H1 (cell line): ENCODE data around the gene ABCD4. TPM values are rescaled to one million over a fixed set of nuclear protein-coding genes. Genes with fewer than 3 reads are reported as not detected.
A peak's percentile ranks its signal among the peaks of the same experiment; 100 is the strongest.

Experiments
- CTCF ChIA-PET: fragments of 300-600 bp; sonication (Branson Sonifier 250); formaldehyde crosslinking; loops from one replicate; lab custom pipeline; 2021; ENCODE audit not compliant: partially characterized antibody; lab: Charles Lee
- POLR2A ChIA-PET: fragments of 300-600 bp; sonication (Branson Sonifier 250); formaldehyde crosslinking; loops from one replicate; lab custom pipeline; 2021; ENCODE audit warnings: inconsistent platforms; ENCODE audit not compliant: partially characterized antibody; lab: Charles Lee
- DNase-seq, 2 experiments: peaks; one replicate each; pipeline versions ENCODE4 v3.0.0 to v3.0.0-alpha.2; 2010 to 2022; ENCODE audit warnings: low spot score in 2 of 2, low read depth in 1 of 2, mixed read lengths in 1 of 2
- FAIRE-seq: peaks from 2 replicates; lab custom pipeline; 2011; peaks lifted over from hg19 to GRCh38; lab: Jason Lieb, UNC
- H2AFZ ChIP-seq: 2 replicates; pipeline ENCODE4 v1.8.1; 2012; ENCODE audit warnings: low read length, inconsistent platforms
- H2AK5ac ChIP-seq: 2 replicates; pipeline ENCODE4 v1.6.1; 2013; ENCODE audit warnings: low read depth, low read length
- H2BK120ac ChIP-seq: replicated peaks from 2 replicates; pipeline ENCODE3; 2013; ENCODE audit warnings: low read depth, low read length, inconsistent platforms
- H2BK12ac ChIP-seq: 2 replicates; pipeline ENCODE4 v1.6.1; 2013; ENCODE audit warnings: low read depth, low read length
- H2BK15ac ChIP-seq: 2 replicates; pipeline ENCODE4 v1.6.1; 2013; ENCODE audit warnings: low read length
- H2BK20ac ChIP-seq: 2 replicates; pipeline ENCODE4 v1.6.1; 2013; ENCODE audit warnings: low read length
- H2BK5ac ChIP-seq: 2 replicates; pipeline ENCODE4 v1.6.1; 2013; ENCODE audit warnings: low read depth, low read length
- H3K14ac ChIP-seq: 2 replicates; pipeline ENCODE4 v1.6.1; 2013; ENCODE audit warnings: inconsistent platforms; ENCODE audit not compliant: insufficient read length
- H3K18ac ChIP-seq: 2 replicates; pipeline ENCODE4 v1.6.1; 2013; ENCODE audit warnings: low read length; ENCODE audit errors: extremely low read depth
- H3K23ac ChIP-seq: 2 replicates; pipeline ENCODE4 v1.6.1; 2013; ENCODE audit warnings: inconsistent platforms; ENCODE audit not compliant: insufficient read length
- H3K23me2 ChIP-seq: 2 replicates; pipeline ENCODE4 v1.6.1; 2013; ENCODE audit warnings: low read depth, low read length
- H3K27ac ChIP-seq: 2 replicates; pipeline ENCODE4 v1.6.1; 2011; ENCODE audit warnings: low read depth, low read length, inconsistent platforms
- H3K27me3 ChIP-seq, 4 experiments: replicated peaks in 1 of 4; 1 replicate in 1 of 4; 2 replicates in 3 of 4; pipeline versions ENCODE4 v1.6.1 to v1.8.1; 2011 to 2013; ENCODE audit warnings: low read length in 3 of 4, mild to moderate bottlenecking in 3 of 4, inconsistent platforms in 2 of 4, mixed read lengths in 2 of 4, moderate library complexity in 1 of 4; ENCODE audit not compliant: control insufficient read depth in 3 of 4, insufficient read depth in 3 of 4; ENCODE audit errors: extremely low read depth in 1 of 4
- H3K36me3 ChIP-seq, 4 experiments: 2 replicates each; pipeline versions ENCODE4 v1.6.1 to v1.8.1; 2011 to 2013; ENCODE audit warnings: mild to moderate bottlenecking in 4 of 4, low read length in 3 of 4, moderate library complexity in 2 of 4, control low read depth in 1 of 4, inconsistent platforms in 1 of 4; ENCODE audit not compliant: insufficient read depth in 4 of 4, control insufficient read depth in 2 of 4
- H3K4ac ChIP-seq: replicated peaks from 2 replicates; pipeline ENCODE3; 2013; ENCODE audit warnings: low read length, low read depth, mixed read lengths, inconsistent platforms; ENCODE audit not compliant: insufficient read length
- H3K4me1 ChIP-seq, 4 experiments: replicated peaks in 1 of 4; 1 replicate in 1 of 4; 2 replicates in 3 of 4; pipeline versions ENCODE4 v1.6.1 to v1.8.1; 2011 to 2013; ENCODE audit warnings: low read length in 3 of 4, inconsistent platforms in 2 of 4, mixed read lengths in 1 of 4; ENCODE audit not compliant: insufficient read depth in 4 of 4, control insufficient read depth in 3 of 4
- H3K4me2 ChIP-seq, 2 experiments: 2 replicates each; pipeline versions ENCODE4 v1.6.1 to v1.8.1; 2011 to 2013; ENCODE audit warnings: low read depth in 2 of 2, low read length in 2 of 2, control low read depth in 1 of 2, inconsistent platforms in 1 of 2, mild to moderate bottlenecking in 1 of 2; ENCODE audit not compliant: insufficient read depth in 1 of 2
- H3K4me3 ChIP-seq, 4 experiments: fragments of 200-600, 300-600 bp in 1 of 4; sonication (generic), shearing (Covaris generic), sonication (Bioruptor Twin) in 1 of 4; 2 replicates each; pipeline versions ENCODE4 v1.5.1 to v1.8.1; 2011 to 2016; ENCODE audit warnings: low read length in 4 of 4, low read depth in 3 of 4, control low read depth in 2 of 4, inconsistent platforms in 2 of 4, mild to moderate bottlenecking in 2 of 4, mixed read lengths in 1 of 4, moderate library complexity in 1 of 4; ENCODE audit not compliant: insufficient read depth in 2 of 4; ENCODE audit errors: extremely low read depth in 1 of 4
- H3K56ac ChIP-seq: replicated peaks from 2 replicates; pipeline ENCODE3; 2013; ENCODE audit warnings: low read depth, mild to moderate bottlenecking, mixed read lengths, low read length, inconsistent platforms; ENCODE audit not compliant: insufficient read length
- H3K79me1 ChIP-seq: 2 replicates; pipeline ENCODE4 v1.6.1; 2013; ENCODE audit warnings: low read depth, low read length, control low read depth
- H3K79me2 ChIP-seq, 2 experiments: 2 replicates each; pipeline versions ENCODE4 v1.6.1 to v1.8.1; 2012 to 2013; ENCODE audit warnings: low read length in 2 of 2, mild to moderate bottlenecking in 2 of 2, inconsistent platforms in 1 of 2; ENCODE audit not compliant: insufficient read depth in 2 of 2, control insufficient read depth in 1 of 2
- H3K9ac ChIP-seq, 4 experiments: replicated peaks in 1 of 4; 1 replicate in 1 of 4; 2 replicates in 3 of 4; pipeline versions ENCODE4 v1.6.1 to v1.8.1; 2011 to 2013; ENCODE audit warnings: low read depth in 3 of 4, low read length in 3 of 4, control low read depth in 2 of 4, mild to moderate bottlenecking in 2 of 4, moderate library complexity in 2 of 4, inconsistent platforms in 1 of 4; ENCODE audit errors: extremely low read depth in 1 of 4
- H3K9me3 ChIP-seq, 2 experiments: 2 replicates each; pipeline versions ENCODE4 v1.6.1 to v1.8.1; 2012 to 2013; ENCODE audit warnings: mild to moderate bottlenecking in 2 of 2, moderate library complexity in 2 of 2, control low read depth in 1 of 2, inconsistent platforms in 1 of 2, low read depth in 1 of 2, low read length in 1 of 2, mixed read lengths in 1 of 2; ENCODE audit not compliant: insufficient read depth in 2 of 2
- H4K20me1 ChIP-seq, 2 experiments: replicated peaks in 1 of 2; 2 replicates each; pipeline versions ENCODE3 to v1.8.1; 2011 to 2013; ENCODE audit warnings: inconsistent platforms in 2 of 2, low read length in 2 of 2, mild to moderate bottlenecking in 1 of 2; ENCODE audit not compliant: insufficient read depth in 2 of 2, control insufficient read depth in 1 of 2
- H4K5ac ChIP-seq: 2 replicates; pipeline ENCODE4 v1.6.1; 2013; ENCODE audit warnings: low read length, low read depth, mixed read lengths, inconsistent platforms; ENCODE audit not compliant: insufficient read length
- H4K8ac ChIP-seq: 2 replicates; pipeline ENCODE4 v1.8.0; 2013; ENCODE audit warnings: mild to moderate bottlenecking, moderate library complexity, low read length, inconsistent platforms; ENCODE audit not compliant: insufficient read depth; ENCODE audit errors: extremely low read depth
- H4K91ac ChIP-seq: replicated peaks from 2 replicates; pipeline ENCODE3; 2013; ENCODE audit warnings: low read length, mixed read lengths, inconsistent platforms; ENCODE audit not compliant: insufficient read length
- CREB1 ChIP-seq: IDR thresholded peaks from 2 replicates; pipeline ENCODE4 v1.6.1; 2012; ENCODE audit warnings: inconsistent platforms
- HDAC6 ChIP-seq: IDR thresholded peaks from one replicate; pipeline ENCODE4 v1.7.1; 2012; ENCODE audit warnings: low read depth, mild to moderate bottlenecking, inconsistent platforms, low read length, moderate library complexity
- JUN ChIP-seq: IDR thresholded peaks from 2 replicates; pipeline ENCODE4 v1.6.1; 2011; ENCODE audit warnings: low read depth, mild to moderate bottlenecking, improper control_type of control experiment, low read length
- NANOG ChIP-seq: IDR thresholded peaks from 2 replicates; pipeline ENCODE4 v1.6.1; 2011; ENCODE audit warnings: low read length, low read depth, mild to moderate bottlenecking, inconsistent platforms; ENCODE audit not compliant: insufficient read depth, poor library complexity, severe bottlenecking
- POLR2AphosphoS5 ChIP-seq: IDR thresholded peaks from 2 replicates; pipeline ENCODE4 v1.6.1; 2011; ENCODE audit warnings: low read depth, low read length
- POU5F1 ChIP-seq: IDR thresholded peaks from 2 replicates; pipeline ENCODE4 v1.6.1; 2011; ENCODE audit warnings: low read depth, mild to moderate bottlenecking, low read length, moderate library complexity
- SIRT6 ChIP-seq: IDR thresholded peaks from one replicate; pipeline ENCODE4 v1.7.1; 2012; ENCODE audit warnings: low read length, inconsistent platforms
- SRF ChIP-seq: IDR thresholded peaks from 2 replicates; pipeline ENCODE4 v1.6.1; 2011; ENCODE audit warnings: mild to moderate bottlenecking, low read depth, low read length, moderate library complexity
- TAF1 ChIP-seq: IDR thresholded peaks from 2 replicates; pipeline ENCODE4 v1.6.1; 2011; ENCODE audit warnings: mild to moderate bottlenecking, low read depth, low read length
- TEAD4 ChIP-seq: IDR thresholded peaks from 2 replicates; pipeline ENCODE4 v1.6.1; 2012; ENCODE audit warnings: low read depth, low read length, inconsistent platforms, mixed read lengths
- ZNF274 ChIP-seq: IDR thresholded peaks from 2 replicates; pipeline ENCODE4 v1.7.0; 2012; ENCODE audit warnings: low read length, borderline replicate concordance; ENCODE audit errors: extremely low read depth
- WGBS, 2 experiments: shearing (Covaris generic) in 1 of 2; methylation state at CpG; one replicate each; pipeline versions ENCODE4 v1.1.6 to v1.1.7; 2013 to 2015; ENCODE audit warnings: low lambda C conversion rate in 2 of 2, mixed read lengths in 2 of 2, inconsistent platforms in 1 of 2, low coverage in 1 of 2, missing lambda C conversion rate in 1 of 2; ENCODE audit not compliant: insufficient replicate concordance in 2 of 2, insufficient coverage in 1 of 2, insufficient read length in 1 of 2; ENCODE audit errors: extremely low coverage in 1 of 2, missing lambda C conversion rate in 1 of 2; 5-methylcytosine and 5-hydroxymethylcytosine counted together
- polyA plus RNA-seq, 7 experiments: library from polyadenylated mRNA; depleted of rRNA in 3 of 7; stranded (reverse) in 5 of 7; unstranded in 2 of 7; fragments of >200 nt in 5 of 7; fragments of 200-250 nt in 2 of 7; gene quantifications; 1 replicate in 5 of 7; 2 replicates in 1 of 7; 4 replicates in 1 of 7; pipeline versions ENCODE4 v1.2.1 to v1.2.3, GENCODE V29; 2011 to 2013; ENCODE audit warnings: missing spikeins in 2 of 7, mixed read lengths in 2 of 7
- total RNA-seq: library from RNA; stranded (reverse); fragmentation: NEBNext Ultra II Directional; extraction: Animal tissue kit (Norgen Biotek cat#: 25700); gene quantifications from 2 replicates; pipeline ENCODE4 v1.2.1, GENCODE V29; 2021
- TF ChIP-seq, protein P1 (sequence below): IDR thresholded peaks from 2 replicates; pipeline ENCODE4 v1.6.1; 2012; ENCODE audit warnings: low read length, inconsistent platforms

The ABCD4 gene
- total and polyA plus RNA-seq, 2 of the 8 experiments (the other 6 are each of a cell fraction or from before 2014, with no cell fraction given): 47.9 to 97.7 TPM

GRCh38 chr14:74301594-74302151 lies 1.1 kb downstream of the ABCD4 start:
- no peak overlapping the region for H2BK5ac ChIP-seq
- H3K4me2 ChIP-seq: peak overlapping the region; percentile 75 to 87
- H3K36me3 ChIP-seq: peaks cover 11 to 24% (median 20%) of the 10 kb centered on the region in 4 experiments; a peak in 7 of 8 replicates
- H3K79me1 ChIP-seq: peaks cover 6% of the 10 kb centered on the region; the same call in 1 of the 2 replicates
- H2BK120ac ChIP-seq: no peak overlapping the region
- H4K20me1 ChIP-seq: peaks cover 8 to 11% of the 10 kb centered on the region in 2 experiments
- H2BK12ac ChIP-seq: no peak overlapping the region; the same call in 1 of the 2 replicates
- H3K23me2 ChIP-seq: peaks cover 2% of the 10 kb centered on the region; the same call in 1 of the 2 replicates
- H3K14ac ChIP-seq: no peak overlapping the region
- FAIRE-seq (no peak), DNase-seq (no peak)
- H2AFZ ChIP-seq: no peak overlapping the region
- H3K4ac ChIP-seq: no peak overlapping the region
- H4K8ac ChIP-seq: peak overlapping the region; percentile 81; the same call in 1 of the 2 replicates
- H3K27ac ChIP-seq: no peak overlapping the region
- peak overlapping the region in 3 of 4 experiments; percentile 0 to 75 (median 29); a peak in 4 of 7 replicates for H3K9ac ChIP-seq
- H3K56ac ChIP-seq: no peak overlapping the region
- no peak overlapping the region for H4K5ac ChIP-seq
- ChIA-PET CTCF (interaction anchor here (0.5 to 15.9 kb wide), 16 partner anchors 5 to 176 kb away, joined by 3 to 214 read pairs (median 5); partner anchors contain the start of genes ABCD4 and VRTN), POLR2A (interaction anchor here (0.7 to 3.8 kb wide), 20 partner anchors 10 to 267 kb away, joined by 3 to 30 read pairs (median 4); partner anchors contain the start of gene VRTN)
- peak overlapping the region; percentile 76 to 99 (median 80); a peak in 7 of 8 replicates for H3K4me3 ChIP-seq
- no peak overlapping the region for H2BK15ac ChIP-seq
- H3K79me2 ChIP-seq: peaks cover 7 to 52% of the 10 kb centered on the region in 2 experiments; a peak in 3 of 4 replicates
- H3K18ac ChIP-seq: no peak overlapping the region
- no peaks in the 10 kb centered on the region for H3K4me1 ChIP-seq
- no peak overlapping the region for H2BK20ac ChIP-seq
- H3K9me3 ChIP-seq: no peaks in the 10 kb centered on the region
- H3K23ac ChIP-seq: no peak overlapping the region
- no peaks in the 10 kb centered on the region for H3K27me3 ChIP-seq
- WGBS, 2 experiments: 39% methylated on average over 22 of the region's 22 CpGs; no CpG with 5 or more reads in 1 of the 2 experiments
- peak overlapping the region; percentile 18 for H4K91ac ChIP-seq
- H2AK5ac ChIP-seq: no peak overlapping the region
- no peak for TF ChIP-seq ZNF274
- no peak for TF ChIP-seq POU5F1
- TF ChIP-seq, protein P1, sequence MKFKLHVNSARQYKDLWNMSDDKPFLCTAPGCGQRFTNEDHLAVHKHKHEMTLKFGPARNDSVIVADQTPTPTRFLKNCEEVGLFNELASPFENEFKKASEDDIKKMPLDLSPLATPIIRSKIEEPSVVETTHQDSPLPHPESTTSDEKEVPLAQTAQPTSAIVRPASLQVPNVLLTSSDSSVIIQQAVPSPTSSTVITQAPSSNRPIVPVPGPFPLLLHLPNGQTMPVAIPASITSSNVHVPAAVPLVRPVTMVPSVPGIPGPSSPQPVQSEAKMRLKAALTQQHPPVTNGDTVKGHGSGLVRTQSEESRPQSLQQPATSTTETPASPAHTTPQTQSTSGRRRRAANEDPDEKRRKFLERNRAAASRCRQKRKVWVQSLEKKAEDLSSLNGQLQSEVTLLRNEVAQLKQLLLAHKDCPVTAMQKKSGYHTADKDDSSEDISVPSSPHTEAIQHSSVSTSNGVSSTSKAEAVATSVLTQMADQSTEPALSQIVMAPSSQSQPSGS: no peak
- TF ChIP-seq POLR2AphosphoS5: no peak
- TF ChIP-seq SRF: no peak
- no peak for TF ChIP-seq TEAD4
- TF ChIP-seq NANOG: no peak
- TF ChIP-seq TAF1: no peak
- no peak for TF ChIP-seq HDAC6
- no peak for TF ChIP-seq CREB1
- TF ChIP-seq JUN: no peak
- no peak for TF ChIP-seq SIRT6
